CD4-positive, CD25-positive, alpha-beta regulatory T cell (primary cell): ENCODE measurements around the gene MAP2. TPM values are rescaled to one million over a fixed set of nuclear protein-coding genes. Genes with fewer than 3 reads are reported as not detected.

Experiments used
- ATAC-seq, 2 donors: fragments of 150-1000 bp; cut with Tn5 transposase; one replicate each; pipeline ENCODE4 v1.10.0; 2021; ENCODE audit warnings: low read depth in 2 of 2, moderate number of reproducible peaks in 2 of 2, moderate library complexity in 1 of 2
- DNase-seq, 3 donors: peaks; one replicate each; pipeline versions ENCODE4 v3.0.0 to v3.0.0-alpha.2; 2012 to 2022; ENCODE audit warnings: mixed read lengths in 1 of 3
- H3K27ac ChIP-seq: one replicate; pipeline ENCODE4 v1.7.0; 2013; ENCODE audit warnings: mild to moderate bottlenecking, low read length; ENCODE audit not compliant: insufficient read depth, poor library complexity, severe bottlenecking
- H3K27me3 ChIP-seq: one replicate; pipeline ENCODE4 v1.7.0; 2013; ENCODE audit warnings: low read length; ENCODE audit not compliant: control insufficient read depth, insufficient read depth
- H3K36me3 ChIP-seq: one replicate; pipeline ENCODE4 v1.7.0; 2013; ENCODE audit warnings: mild to moderate bottlenecking, low read length, moderate library complexity; ENCODE audit not compliant: control insufficient read depth, insufficient read depth
- H3K4me1 ChIP-seq: 2 replicates; pipeline ENCODE4 v1.7.0; 2013; ENCODE audit warnings: mild to moderate bottlenecking, low read length; ENCODE audit not compliant: insufficient read depth, control insufficient read depth, poor library complexity, severe bottlenecking
- H3K4me3 ChIP-seq: one replicate; pipeline ENCODE4 v1.7.0; 2013; ENCODE audit warnings: low read depth, mild to moderate bottlenecking, low read length, moderate library complexity
- H3K9me3 ChIP-seq, 2 experiments: 1 replicate in 1 of 2; 2 replicates in 1 of 2; pipeline ENCODE4 v1.7.0; 2013; ENCODE audit warnings: low read length in 2 of 2, mild to moderate bottlenecking in 1 of 2, moderate library complexity in 1 of 2; ENCODE audit not compliant: control insufficient read depth in 2 of 2
- H3K27ac Mint-ChIP-seq, 3 donors: one replicate each; pipeline ENCODE4 v1.8.0; 2020 to 2022; ENCODE audit warnings: mild to moderate bottlenecking in 3 of 3, mixed read lengths in 3 of 3, moderate library complexity in 2 of 3
- H3K27me3 Mint-ChIP-seq: one replicate; pipeline ENCODE4 v1.8.0; 2022; ENCODE audit warnings: mild to moderate bottlenecking, mixed read lengths
- H3K36me3 Mint-ChIP-seq: one replicate; pipeline ENCODE4 v1.8.0; 2020; ENCODE audit warnings: mixed read lengths
- H3K4me1 Mint-ChIP-seq, 4 donors: one replicate each; pipeline ENCODE4 v1.8.0; 2020 to 2022; ENCODE audit warnings: mixed read lengths in 4 of 4, mild to moderate bottlenecking in 1 of 4
- H3K4me3 Mint-ChIP-seq, 4 donors: one replicate each; pipeline ENCODE4 v1.8.0; 2020 to 2022; ENCODE audit warnings: mild to moderate bottlenecking in 4 of 4, mixed read lengths in 4 of 4, moderate library complexity in 3 of 4
- H3K9me3 Mint-ChIP-seq, 7 donors: one replicate each; pipeline ENCODE4 v1.8.0; 2020 to 2022; ENCODE audit warnings: mixed read lengths in 7 of 7, mild to moderate bottlenecking in 3 of 7, moderate library complexity in 2 of 7
- polyA plus RNA-seq, 4 donors: library from polyadenylated mRNA; unstranded; fragments of 300-500 nt; fragmentation: Illumina TruSeq; gene quantifications; one replicate each; pipeline ENCODE4 v1.2.3, GENCODE V29; 2021
- total RNA-seq: library from RNA; stranded (reverse); gene quantifications from one replicate; pipeline ENCODE4 v1.2.3, GENCODE V29; 2022

MAP2 gene
- total and polyA plus RNA-seq, 5 donors from 2014 or later: 0.16 to 1.1 TPM; not detected in 3

DNA sequence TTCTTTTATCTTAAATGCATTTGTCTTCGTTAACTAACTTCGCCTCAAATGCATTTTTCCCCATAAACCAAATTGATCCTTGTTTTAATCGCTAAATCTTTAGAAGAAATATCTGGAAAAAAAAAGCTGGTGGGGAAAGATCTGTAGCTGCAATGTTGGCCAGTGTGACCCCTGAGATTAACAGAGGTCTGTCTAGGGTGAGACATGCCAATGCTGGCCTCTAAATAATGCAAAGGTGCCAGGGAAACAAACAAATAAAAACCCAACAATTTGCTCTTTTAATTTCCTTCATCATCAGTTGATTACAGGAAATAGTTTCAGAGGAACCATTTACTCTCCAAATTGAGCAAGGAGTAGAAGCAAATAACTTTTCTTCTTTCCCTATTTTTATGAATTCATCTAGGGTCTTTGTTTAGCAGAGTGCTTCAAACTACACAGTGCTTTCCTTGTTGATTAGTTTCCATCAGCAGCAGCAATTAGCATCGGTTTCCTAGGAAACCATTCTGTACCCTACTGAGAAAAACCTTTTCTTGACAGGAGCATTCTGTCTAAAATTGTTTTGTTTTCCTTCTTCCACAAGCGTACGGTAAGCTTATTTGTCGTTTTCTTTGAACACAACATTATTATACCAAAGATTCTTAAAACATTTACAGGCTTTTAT, 247.3 kb downstream of the MAP2 start:
- Histone ChIP-seq H3K36me3 (no peaks in the 10 kb centered on the region), H3K4me3 (no peak overlapping the region), H3K27me3 (no peaks in the 10 kb centered on the region), H3K27ac (no peak overlapping the region), H3K9me3 (no peaks in the 10 kb centered on the region), H3K4me1 (no peaks in the 10 kb centered on the region)
- Mint-ChIP-seq H3K27me3 (no peaks in the 10 kb centered on the region), H3K4me1 (no peaks in the 10 kb centered on the region), H3K4me3 (no peak overlapping the region), H3K36me3 (no peaks in the 10 kb centered on the region), H3K27ac (no peak overlapping the region), H3K9me3 (peaks cover 0 to 4% (median 2%) of the 10 kb centered on the region in 7 donors)
- ATAC-seq (no peak), DNase-seq (no peak)

DNA sequence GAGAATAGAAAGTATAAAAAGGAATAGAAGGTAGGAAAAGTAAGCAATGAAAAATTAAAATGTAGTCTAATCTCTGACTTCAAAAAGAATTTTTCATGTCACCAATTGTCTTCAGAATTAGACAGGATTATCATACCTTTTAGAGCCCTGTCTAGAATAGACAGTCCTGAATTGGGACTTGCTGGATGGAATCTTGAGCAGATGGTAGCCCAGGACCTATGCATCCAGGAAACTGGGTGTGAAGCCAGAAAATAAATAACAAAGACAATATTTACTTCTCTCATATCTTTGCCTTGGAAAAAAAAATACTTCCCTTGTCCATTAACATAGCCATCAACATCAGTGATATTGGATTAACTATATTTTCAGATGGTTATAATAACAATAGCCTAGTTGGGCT, 250.0 kb downstream of the MAP2 start:
- ATAC-seq (no peak), DNase-seq (no peak)
- H3K27me3 ChIP-seq: no peaks in the 10 kb centered on the region
- peaks cover 0 to 5% (median 0%) of the 10 kb centered on the region in 7 donors for H3K9me3 Mint-ChIP-seq
- no peaks in the 10 kb centered on the region for H3K4me1 Mint-ChIP-seq
- no peaks in the 10 kb centered on the region for H3K36me3 Mint-ChIP-seq
- H3K4me1 ChIP-seq: no peaks in the 10 kb centered on the region
- H3K4me3 ChIP-seq: no peak overlapping the region
- no peaks in the 10 kb centered on the region for H3K9me3 ChIP-seq
- no peaks in the 10 kb centered on the region for H3K27me3 Mint-ChIP-seq
- H3K27ac Mint-ChIP-seq: no peak overlapping the region
- no peaks in the 10 kb centered on the region for H3K36me3 ChIP-seq
- no peak overlapping the region for H3K4me3 Mint-ChIP-seq
- no peak overlapping the region for H3K27ac ChIP-seq

DNA sequence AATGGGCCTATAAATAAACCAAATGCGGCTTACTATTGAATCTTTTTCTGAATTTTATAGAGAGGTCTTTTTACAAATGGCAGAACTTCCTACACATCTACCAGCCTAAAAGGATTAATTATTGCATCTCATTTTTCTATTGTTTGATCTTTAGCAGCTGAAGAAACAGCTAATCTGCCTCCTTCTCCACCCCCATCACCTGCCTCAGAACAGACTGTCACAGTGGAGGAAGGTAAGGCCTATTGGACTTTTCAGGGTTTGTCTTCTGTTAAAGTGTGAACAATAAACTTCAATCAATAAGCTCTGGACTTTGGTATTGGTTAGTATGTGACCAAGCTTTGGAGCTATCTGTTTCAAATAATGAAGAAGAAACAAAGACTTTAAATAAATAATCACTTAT, 256.7 kb downstream of the MAP2 start:
- Histone ChIP-seq H3K9me3 (no peaks in the 10 kb centered on the region), H3K27me3 (no peaks in the 10 kb centered on the region), H3K27ac (no peak overlapping the region), H3K36me3 (no peaks in the 10 kb centered on the region), H3K4me1 (no peaks in the 10 kb centered on the region), H3K4me3 (no peak overlapping the region)
- H3K4me3 Mint-ChIP-seq: no peak overlapping the region
- H3K4me1 Mint-ChIP-seq: no peaks in the 10 kb centered on the region
- no peak overlapping the region for H3K27ac Mint-ChIP-seq
- peaks cover 0 to 5% (median 0%) of the 10 kb centered on the region in 7 donors for H3K9me3 Mint-ChIP-seq
- DNase-seq (no peak), ATAC-seq (no peak)
- no peaks in the 10 kb centered on the region for H3K36me3 Mint-ChIP-seq
- H3K27me3 Mint-ChIP-seq: no peaks in the 10 kb centered on the region

DNA sequence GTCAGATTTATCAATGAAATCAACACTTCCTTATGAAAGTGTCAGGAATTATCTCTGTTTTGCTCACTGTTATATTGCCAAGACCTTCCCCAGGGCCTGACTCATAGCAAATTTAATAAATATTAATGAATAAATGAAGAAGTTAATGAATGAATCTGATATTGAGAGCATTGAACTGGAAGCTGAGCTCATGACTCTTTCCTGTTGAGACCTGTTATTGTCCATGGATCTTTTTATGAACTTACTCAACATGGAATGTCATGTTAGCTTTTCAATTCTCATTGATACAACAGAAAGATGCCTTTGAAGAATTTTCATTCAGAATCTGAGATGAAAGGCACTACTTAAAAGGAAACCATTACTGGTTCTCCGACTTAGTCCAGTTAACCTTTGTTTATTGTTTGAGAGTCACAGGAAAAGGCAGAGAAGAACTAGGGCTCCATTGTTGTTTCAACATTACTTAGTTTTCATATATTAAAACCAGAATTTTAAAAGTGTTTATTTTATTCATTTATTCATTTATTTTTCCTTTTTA, 257.4 kb downstream of the MAP2 start:
- H3K36me3 ChIP-seq: no peaks in the 10 kb centered on the region

DNA sequence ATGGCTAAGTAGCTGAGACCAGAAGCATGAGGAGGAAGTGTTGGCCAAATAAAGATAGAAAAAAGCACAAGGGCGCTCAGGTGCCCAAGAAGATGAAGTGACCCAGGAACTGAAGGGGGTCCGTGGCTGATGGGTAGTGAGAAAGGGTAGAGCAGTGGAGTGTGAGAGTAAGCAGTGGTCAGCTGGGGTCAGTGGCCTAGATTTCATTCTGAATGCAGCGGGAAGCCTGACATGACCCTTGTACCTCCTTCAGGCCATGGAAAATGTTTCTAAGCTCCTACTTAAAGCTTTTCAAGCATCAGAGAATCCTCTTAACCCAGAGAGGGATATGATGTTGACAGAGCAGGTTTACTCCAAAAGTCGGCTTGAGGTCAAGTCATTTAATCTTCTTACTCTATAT, 258.8 kb downstream of the MAP2 start:
- H3K36me3 ChIP-seq: no peaks in the 10 kb centered on the region
- no peaks in the 10 kb centered on the region for H3K27me3 ChIP-seq
- Mint-ChIP-seq H3K36me3 (no peaks in the 10 kb centered on the region), H3K4me1 (no peaks in the 10 kb centered on the region), H3K9me3 (peaks cover 0 to 9% (median 0%) of the 10 kb centered on the region in 7 donors), H3K27ac (no peak overlapping the region), H3K27me3 (peaks cover 3% of the 10 kb centered on the region), H3K4me3 (no peak overlapping the region)
- H3K4me3 ChIP-seq: no peak overlapping the region
- no peak overlapping the region for H3K27ac ChIP-seq
- ATAC-seq (no peak), DNase-seq (no peak)
- no peaks in the 10 kb centered on the region for H3K9me3 ChIP-seq
- no peaks in the 10 kb centered on the region for H3K4me1 ChIP-seq

More for the DNA sequence above, 257.4 kb downstream of the MAP2 start:
- Histone ChIP-seq H3K4me1 (no peaks in the 10 kb centered on the region), H3K27me3 (no peaks in the 10 kb centered on the region), H3K27ac (no peak overlapping the region), H3K4me3 (no peak overlapping the region), H3K9me3 (no peaks in the 10 kb centered on the region)
- peaks cover 0 to 5% (median 0%) of the 10 kb centered on the region in 7 donors for H3K9me3 Mint-ChIP-seq
- H3K4me1 Mint-ChIP-seq: no peaks in the 10 kb centered on the region
- H3K36me3 Mint-ChIP-seq: no peaks in the 10 kb centered on the region
- no peak overlapping the region for H3K27ac Mint-ChIP-seq
- ATAC-seq: no peak
- H3K27me3 Mint-ChIP-seq: no peaks in the 10 kb centered on the region
- DNase-seq: no peak
- no peak overlapping the region for H3K4me3 Mint-ChIP-seq

DNA sequence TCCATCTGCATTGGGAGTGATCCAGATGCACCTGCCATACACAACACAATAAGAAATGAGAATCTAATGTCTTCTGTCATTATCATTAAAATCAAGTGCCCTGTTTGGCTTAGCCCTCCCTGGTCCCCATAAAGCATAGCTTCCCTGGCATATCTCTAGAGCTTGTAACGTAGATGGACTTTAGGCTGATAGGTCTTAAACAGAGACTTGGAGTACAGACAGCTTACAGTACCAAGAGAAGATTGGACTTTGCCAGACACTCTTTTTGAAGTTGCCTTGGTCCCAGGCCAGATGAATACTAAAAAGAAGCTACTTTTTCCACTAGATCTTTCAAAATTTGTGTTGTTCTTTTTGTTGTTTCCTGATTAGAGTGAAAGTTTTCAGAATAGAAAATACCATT, 261.5 kb downstream of the MAP2 start:
- H3K4me1 Mint-ChIP-seq: no peaks in the 10 kb centered on the region
- no peak for ATAC-seq
- DNase-seq: no peak
- H3K27ac Mint-ChIP-seq: no peak overlapping the region
- no peaks in the 10 kb centered on the region for H3K36me3 Mint-ChIP-seq
- H3K9me3 ChIP-seq: no peaks in the 10 kb centered on the region
- no peak overlapping the region for H3K4me3 Mint-ChIP-seq
- peaks cover 0 to 9% (median 0%) of the 10 kb centered on the region in 7 donors for H3K9me3 Mint-ChIP-seq
- no peaks in the 10 kb centered on the region for H3K36me3 ChIP-seq
- H3K27ac ChIP-seq: no peak overlapping the region
- H3K4me3 ChIP-seq: no peak overlapping the region
- H3K27me3 ChIP-seq: no peaks in the 10 kb centered on the region
- no peaks in the 10 kb centered on the region for H3K4me1 ChIP-seq
- peaks cover 4% of the 10 kb centered on the region for H3K27me3 Mint-ChIP-seq

DNA sequence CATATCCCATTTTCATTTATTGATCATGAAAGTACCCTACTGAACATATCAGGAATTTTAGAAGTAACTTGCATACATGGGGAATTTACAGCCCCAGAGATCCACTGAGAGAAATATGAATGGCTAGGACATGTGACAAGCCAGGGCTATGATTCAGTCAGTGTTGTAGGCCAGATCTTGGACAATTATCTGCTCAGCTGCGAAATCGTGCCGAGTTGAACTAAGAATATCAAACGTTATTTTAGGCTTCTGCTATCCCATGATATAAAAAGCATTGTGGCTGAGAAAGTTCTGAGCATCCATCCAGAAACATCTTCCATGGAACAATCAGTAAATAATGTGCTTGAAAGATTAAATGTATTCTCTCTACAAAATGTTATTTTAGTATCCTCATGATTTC, 262.1 kb downstream of the MAP2 start:
- H3K27me3 ChIP-seq: no peaks in the 10 kb centered on the region
- no peak overlapping the region for H3K27ac ChIP-seq
- no peaks in the 10 kb centered on the region for H3K36me3 ChIP-seq
- no peak overlapping the region for H3K27ac Mint-ChIP-seq
- no peaks in the 10 kb centered on the region for H3K4me1 Mint-ChIP-seq
- H3K4me3 Mint-ChIP-seq: no peak overlapping the region
- H3K4me3 ChIP-seq: no peak overlapping the region
- no peaks in the 10 kb centered on the region for H3K9me3 ChIP-seq
- H3K9me3 Mint-ChIP-seq: peaks cover 0 to 9% (median 0%) of the 10 kb centered on the region in 7 donors
- no peaks in the 10 kb centered on the region for H3K4me1 ChIP-seq
- no peak for DNase-seq
- H3K27me3 Mint-ChIP-seq: peaks cover 4% of the 10 kb centered on the region
- no peak for ATAC-seq
- no peaks in the 10 kb centered on the region for H3K36me3 Mint-ChIP-seq

DNA sequence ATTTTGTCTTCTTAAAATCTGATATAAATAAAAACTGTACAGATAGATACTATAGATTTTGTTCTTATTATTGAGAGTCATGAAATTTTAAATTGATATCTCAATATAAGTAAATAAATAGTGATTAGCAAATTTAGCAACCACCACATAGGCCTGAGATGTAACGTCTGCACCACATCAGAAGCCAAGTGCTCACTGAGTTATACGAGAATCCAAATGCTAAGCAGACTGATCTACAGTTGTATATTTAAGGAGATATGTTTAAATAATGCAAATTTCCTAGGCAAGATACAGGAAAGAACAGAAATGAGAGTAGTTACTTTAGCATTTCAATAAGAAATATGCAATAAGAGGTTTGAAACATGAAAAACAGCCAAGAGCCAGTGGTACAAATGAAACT, 262.6 kb downstream of the MAP2 start:
- Mint-ChIP-seq H3K4me3 (no peak overlapping the region), H3K36me3 (no peaks in the 10 kb centered on the region), H3K27ac (no peak overlapping the region), H3K27me3 (peaks cover 4% of the 10 kb centered on the region), H3K9me3 (peaks cover 0 to 9% (median 0%) of the 10 kb centered on the region in 7 donors), H3K4me1 (no peaks in the 10 kb centered on the region)
- Histone ChIP-seq H3K36me3 (no peaks in the 10 kb centered on the region), H3K4me1 (no peaks in the 10 kb centered on the region), H3K9me3 (no peaks in the 10 kb centered on the region), H3K27me3 (no peaks in the 10 kb centered on the region), H3K4me3 (no peak overlapping the region), H3K27ac (no peak overlapping the region)
- no peak for ATAC-seq
- no peak for DNase-seq
